Uterus (tissue), 2 donors: ENCODE data around the gene DUSP22.

ENCODE experiments used
- POLR2A ChIP-seq, 2 donors: fragments of 450-650 bp; IDR thresholded peaks; one replicate each; pipeline ENCODE4 v1.6.1; 2016; ENCODE audit warnings: antibody characterized with exemption in 2 of 2, mild to moderate bottlenecking in 1 of 2, moderate library complexity in 1 of 2
- TF ChIP-seq, protein P1 (sequence below), 4 experiments: fragments of 200-600 bp in 2 of 4; fragments of 450-650 bp in 2 of 4; sonication (generic) in 2 of 4; IDR thresholded peaks; one replicate each; pipeline ENCODE4 v1.5.1; 2016 to 2019; ENCODE audit warnings: antibody characterized with exemption in 4 of 4, mild to moderate bottlenecking in 2 of 4, moderate library complexity in 1 of 4

DNA sequence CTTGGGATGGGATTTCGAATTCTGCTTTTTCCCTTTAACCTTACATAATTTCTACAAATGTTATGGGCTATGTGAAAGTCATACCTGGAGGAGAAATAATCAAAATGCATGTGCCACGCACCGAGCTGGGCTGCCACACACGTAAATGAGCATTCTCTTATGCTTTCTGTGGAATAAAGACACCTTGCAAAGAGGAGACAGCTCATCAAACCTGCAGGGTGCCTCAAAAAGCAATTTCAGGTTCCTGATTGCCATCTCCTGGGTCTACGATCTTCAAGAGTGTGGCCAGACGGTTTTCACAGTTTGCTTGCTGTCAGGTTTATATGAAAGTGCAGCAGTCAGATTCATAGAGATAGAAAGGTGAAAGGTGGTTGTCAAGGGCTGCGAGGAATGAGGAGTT is 36.6 kb downstream of the DUSP22 start:
- TF ChIP-seq, protein P1, sequence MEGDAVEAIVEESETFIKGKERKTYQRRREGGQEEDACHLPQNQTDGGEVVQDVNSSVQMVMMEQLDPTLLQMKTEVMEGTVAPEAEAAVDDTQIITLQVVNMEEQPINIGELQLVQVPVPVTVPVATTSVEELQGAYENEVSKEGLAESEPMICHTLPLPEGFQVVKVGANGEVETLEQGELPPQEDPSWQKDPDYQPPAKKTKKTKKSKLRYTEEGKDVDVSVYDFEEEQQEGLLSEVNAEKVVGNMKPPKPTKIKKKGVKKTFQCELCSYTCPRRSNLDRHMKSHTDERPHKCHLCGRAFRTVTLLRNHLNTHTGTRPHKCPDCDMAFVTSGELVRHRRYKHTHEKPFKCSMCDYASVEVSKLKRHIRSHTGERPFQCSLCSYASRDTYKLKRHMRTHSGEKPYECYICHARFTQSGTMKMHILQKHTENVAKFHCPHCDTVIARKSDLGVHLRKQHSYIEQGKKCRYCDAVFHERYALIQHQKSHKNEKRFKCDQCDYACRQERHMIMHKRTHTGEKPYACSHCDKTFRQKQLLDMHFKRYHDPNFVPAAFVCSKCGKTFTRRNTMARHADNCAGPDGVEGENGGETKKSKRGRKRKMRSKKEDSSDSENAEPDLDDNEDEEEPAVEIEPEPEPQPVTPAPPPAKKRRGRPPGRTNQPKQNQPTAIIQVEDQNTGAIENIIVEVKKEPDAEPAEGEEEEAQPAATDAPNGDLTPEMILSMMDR (IDR thresholded peaks at IDR 0.05) = no peak
- no peak for TF ChIP-seq POLR2A (IDR thresholded peaks at IDR 0.05)
